Stimulated activated CD8-positive, alpha-beta memory T cell treated with anti-CD3 and anti-CD28 coated beads, Interleukin-4, amount 100 ng/mL, for 4 hours (primary cell): Measurements from ENCODE around the gene DPM2.

Experiments used
- DNase-seq, 2 donors: peaks; one replicate each; pipeline ENCODE4 v3.0.0-alpha.2; 2020; ENCODE audit warnings: low read depth in 2 of 2, low spot score in 1 of 2

Gene DPM2

DNA sequence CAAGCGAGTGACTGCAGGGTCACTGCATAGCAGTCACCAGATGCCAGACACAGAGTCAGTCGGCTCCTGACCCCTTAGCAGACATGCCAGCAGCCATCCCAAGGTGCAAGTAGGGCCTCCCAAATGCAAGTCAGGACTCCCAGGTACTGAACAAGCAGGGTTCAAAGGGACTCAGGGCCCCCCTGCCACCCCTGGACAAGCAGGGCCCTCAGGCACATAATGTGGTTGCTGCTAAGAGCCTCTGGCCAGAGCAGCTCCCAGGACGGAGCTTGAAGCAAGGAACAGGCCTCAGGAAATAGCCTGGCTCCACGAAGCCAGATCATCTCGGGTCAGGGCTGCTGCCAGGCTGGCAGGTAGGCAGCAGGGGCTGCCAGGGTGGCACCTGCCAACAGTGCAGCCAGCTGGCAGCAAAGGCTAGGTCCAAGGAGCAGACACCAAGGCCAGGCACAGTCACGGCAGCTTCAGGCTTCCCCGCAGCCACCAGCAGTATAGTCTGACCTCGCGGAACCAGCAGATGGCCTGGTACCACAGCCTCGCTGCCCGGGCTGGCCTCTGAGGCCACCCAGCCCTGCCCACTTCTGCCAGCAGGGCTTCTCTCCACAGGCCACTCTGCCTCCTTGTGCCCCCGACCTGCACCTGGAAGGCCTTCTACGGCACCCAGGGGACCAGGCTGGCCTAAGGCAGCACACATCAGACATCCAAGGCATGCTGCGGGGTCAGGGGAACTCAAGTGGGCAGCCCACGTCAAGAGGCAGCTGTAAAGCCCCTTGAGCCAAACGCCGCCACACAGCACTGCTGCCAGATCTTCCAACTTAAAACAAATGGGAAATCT, 35.7 kb upstream of the DPM2 start:
- no peak for DNase-seq

DNA sequence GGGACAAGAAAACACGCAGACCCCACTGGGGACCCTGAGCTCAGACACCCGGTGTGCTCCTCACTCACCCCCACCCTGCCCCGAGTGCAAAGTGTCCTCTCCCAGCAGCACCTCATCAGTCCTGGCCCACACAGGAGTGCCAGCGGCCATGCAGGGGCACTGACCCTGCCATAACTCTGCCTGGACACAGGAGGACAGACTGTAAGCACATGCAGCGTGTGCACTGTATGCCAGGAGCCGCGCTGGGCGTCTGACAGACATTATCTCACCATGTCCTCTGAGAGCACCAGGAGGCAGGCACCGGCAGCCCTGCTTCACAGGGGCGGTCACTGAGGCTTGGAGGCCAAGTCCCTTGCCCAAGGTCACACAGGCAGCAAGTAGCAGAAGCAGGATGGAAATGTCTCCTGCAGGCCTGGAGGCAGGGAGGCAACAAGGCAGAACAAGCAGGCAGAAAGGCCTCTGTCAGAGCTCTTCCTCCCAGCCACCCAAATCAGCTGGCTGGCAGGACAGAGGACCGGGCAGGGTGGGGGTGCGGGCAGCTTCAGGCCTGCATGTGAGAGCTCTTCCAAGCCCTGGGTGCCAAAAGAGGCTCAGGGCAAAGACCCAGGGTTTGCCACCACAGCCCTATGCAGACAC, 34.7 kb upstream of the DPM2 start:
- DNase-seq = no peak

DNA sequence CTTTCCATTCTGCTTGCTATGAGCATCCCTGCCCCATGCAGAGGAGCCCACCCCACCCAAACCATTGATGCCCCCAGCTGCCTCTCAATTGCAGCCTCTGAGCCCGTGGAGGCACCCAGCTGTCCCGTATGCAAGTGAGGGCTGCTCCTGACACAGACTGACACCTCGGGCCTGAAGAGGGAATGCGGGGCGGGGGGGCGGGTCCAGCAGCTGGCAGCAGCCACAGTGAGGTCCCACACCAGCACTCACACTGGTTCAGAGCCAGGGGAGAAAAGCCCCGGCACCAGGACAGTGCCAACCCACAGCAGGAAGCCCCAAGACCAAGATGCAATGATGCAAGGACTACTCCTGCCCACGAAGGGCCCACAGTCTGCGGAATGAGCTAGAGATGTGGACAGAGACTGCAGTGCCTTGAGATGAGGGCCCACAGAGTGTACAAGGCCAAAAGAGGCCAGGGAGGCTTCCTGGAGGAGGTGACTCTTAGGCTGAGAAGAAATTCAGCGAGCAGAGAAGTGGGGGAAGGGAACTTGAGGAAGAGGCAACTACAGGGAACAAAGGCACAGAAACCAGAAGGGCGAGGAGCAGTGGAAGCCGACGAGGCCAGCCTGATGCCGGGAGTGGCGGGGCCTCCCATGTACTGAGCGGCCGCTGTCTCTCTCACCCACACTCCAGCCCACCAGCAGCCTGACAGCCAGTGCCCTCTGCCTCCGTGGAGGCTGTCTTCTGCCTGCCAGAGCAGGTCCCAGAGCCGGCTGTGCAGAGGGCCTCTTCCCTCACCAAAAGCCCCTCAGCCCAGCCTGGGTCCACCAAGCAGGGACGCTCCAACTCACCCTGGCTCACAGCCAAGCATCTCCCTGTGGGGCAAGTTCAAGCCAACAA, 33.9 kb upstream of the DPM2 start:
- no peak for DNase-seq

DNA sequence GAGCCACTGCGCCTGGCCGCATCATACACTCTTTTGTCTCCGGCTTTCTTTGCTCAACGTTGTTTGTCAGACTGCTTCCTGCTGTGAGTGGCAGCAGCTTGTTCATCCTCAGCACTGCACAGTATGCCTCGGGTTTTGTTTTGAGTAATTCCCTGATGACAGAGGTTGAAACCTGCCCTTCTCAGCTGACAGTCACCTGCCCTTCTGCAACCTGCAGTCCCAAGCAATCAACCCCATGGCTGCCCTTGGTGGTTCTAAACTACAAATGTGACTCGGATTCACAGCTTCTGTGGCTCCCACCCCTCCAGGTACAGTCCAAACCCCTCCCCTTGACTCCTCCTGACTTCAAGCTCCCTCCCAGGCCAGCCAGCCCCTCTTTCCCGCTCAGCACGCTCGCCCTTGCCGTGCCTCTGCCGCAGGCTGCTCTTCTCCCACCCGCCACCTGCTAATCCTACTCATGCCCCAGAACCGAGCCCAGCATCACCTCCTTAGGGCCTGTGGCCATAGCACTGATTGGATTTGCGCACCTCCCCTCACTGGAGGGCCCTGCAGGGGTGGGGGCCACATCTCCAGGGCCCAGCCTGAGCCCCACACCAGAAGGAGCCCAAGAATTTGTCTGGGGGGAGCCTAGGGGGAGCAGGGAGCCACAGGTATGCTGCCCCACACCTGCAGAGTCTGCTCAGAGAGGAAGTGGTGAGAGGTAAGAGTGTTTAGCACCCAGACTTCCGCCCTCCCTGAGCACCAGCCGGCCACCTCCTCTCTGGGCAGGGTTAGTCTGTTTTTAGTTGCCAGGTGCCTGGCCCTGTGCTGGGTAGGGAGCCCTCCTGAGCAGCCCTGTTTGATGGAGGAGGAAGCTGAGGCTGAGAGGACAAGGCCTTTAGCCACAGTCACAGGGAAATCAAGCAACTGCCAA, 33.0 kb upstream of the DPM2 start:
- DNase-seq = no peak

DNA sequence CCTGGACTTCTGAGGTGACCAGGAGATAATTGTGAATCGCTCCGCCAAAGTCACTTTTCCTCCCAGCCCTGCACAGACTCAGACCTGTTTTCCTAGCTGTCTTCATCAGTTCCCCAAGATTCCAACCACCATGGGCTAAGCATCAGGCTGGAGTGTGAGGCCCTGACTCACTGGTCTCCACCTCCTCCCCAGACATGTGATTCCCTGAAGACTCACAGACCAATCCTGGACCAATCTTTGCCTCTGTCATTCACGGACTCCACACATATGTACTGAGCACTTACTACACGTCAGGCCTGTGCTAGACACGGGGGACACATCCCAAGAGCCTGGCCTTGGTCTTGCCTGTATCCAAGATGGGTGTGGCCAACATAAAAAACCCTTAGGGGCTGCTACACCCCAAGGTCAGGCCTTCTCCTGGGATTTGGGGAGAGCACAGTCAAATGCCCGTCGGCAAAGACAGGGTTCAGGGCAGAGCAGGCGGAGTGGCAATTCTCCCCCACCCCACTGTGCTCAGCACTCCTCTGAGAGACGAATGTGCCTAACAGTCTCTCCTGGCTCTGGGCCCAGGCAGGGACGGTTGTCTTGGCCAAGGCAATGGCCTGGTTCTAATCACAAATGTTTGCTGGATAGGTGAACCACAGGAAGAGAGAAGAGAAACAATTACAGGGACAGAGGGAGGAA, 31.2 kb upstream of the DPM2 start:
- no peak for DNase-seq

GRCh38 chr9:127968042-127968441, 30.4 kb upstream of the DPM2 start:
- DNase-seq = no peak

DNA sequence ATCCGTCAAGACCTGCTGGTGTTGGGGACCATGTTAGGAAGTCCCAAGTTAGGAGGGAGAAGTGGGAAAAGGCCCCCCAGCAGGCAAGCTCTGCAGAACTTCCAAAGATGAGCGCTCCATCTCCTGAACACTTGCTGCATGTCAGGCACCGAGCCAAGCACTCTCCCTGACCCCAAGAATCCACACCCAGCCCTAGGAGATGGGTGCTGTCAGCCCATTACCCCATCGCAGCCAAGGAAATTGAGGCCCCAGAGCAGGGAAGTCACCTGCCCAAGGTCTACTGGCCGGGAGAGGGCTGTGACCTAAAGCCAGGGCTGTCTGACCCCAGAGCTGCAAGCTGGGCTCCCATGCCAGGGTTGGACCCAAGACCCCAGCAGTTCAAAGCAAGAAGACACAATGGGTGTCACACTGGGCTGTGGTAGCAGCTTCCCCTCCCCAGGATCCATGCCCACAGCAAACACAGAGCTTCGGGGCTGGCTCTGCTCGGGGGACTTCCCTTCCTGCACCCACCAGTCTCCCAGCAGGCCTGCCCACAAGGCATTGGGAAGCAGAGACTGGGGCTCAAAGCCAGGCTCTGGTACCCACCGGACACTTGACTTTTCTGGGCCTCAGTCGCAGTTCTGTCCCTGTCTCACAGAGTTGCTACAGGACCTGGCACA, 29.6 kb upstream of the DPM2 start:
- no peak for DNase-seq

DNA sequence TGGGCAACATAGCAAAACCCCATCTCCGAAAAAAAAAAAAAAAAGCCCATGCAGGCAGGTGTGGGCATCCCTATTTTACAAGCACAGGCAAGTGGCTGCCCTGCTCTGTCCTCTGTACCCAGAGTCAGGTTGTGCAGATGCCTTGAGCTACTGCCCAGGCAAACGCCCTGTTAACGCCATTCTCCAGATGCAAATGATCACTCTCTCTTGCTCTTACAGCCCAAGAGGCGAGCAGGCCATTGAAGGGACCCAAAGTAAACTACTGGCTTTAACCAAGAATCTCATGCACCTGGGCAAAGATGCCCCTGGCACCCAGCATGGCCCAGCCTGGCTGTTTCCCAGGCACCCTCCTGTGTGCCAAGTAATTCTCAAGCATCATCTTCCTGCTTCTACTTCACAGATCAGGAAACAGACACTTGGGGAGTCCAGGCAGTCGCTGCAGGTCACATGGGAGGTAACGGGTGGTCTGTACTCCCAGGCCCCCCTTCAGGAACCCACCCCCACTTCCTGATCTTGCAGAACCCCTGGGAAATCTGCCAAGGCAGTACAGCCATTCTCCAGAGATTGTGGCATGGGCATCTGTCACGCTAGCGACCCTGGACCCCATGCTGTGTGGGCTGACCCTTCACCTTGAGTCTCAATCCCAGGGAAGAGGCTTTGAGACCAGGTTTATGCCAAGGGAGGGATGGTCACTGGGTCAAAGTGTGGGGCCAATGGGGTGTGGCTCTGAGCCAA, 28.9 kb upstream of the DPM2 start:
- DNase-seq = no peak

- no peak for DNase-seq
These were observed 28.3 kb upstream of the DPM2 start for GRCh38 chr9:127965953-127966352.

DNA sequence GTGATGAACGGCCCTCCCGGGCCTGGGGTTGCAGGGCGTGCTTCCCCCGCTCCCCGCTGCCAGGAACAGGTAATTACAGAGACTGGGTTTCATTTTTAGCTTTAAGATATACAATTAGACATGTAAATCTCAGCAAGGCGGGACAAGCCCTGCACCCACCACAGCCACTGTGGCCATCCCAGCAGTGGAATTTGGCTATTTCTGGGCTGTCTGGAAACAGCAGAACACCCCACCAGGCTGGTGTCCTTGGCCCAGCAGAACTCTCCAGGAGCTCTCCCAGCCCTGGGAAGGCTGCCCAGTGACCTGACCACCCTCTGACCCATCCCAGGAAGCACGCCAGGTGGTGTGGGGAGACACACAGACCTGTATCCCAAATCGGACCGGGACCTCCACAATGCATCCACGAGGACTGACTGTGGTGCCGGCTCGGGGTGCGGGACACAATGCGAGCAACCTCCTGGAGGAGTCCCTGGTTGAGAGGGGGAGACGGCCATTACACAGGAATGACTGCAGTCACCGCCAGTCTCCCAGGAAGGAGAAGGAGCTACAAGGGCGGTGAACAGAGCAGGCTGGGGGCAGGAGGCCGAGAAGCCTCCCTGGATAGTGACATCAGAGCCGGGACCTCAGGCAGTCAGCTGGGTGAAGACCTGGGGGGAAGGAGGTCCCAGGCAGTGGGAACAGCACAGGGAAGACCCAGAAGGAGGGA, 25.9 kb upstream of the DPM2 start:
- DNase-seq = no peak

DNA sequence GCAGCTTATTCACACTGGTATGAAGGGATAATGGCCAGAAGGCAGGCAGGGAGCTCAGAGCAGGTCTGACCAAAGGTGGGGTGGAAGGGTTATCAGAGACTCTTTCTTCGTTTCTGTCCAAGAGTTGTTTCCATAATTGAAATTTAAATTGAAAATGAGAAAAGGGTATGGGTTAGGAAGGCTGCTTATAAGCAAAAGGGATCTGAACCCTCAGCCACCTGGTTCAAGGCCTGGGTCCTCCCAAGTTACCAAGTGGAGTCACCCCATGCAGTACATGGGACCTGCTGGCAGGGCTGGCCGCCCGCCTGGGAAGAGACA, 25.3 kb upstream of the DPM2 start:
- no peak for DNase-seq

DNA sequence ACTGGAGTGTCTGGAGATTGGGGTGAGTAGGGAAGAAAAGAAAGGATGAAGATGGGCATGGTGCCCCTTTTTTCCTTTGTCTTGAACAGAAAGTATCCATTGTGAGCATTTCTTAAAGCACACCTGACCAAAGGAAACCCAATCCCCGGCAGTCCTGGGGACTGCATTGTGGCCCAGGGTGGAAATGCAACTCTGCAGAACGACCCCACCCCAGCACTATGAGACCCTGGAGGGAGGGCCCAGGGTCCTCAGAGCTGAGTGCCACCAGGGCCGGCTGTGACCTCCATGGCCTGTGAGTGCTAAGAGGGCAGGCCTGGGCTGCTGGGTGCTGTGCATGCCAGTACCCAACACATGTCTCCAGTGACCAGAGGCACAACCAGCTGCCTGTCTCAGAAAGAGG, 24.6 kb upstream of the DPM2 start:
- DNase-seq = no peak

DNA sequence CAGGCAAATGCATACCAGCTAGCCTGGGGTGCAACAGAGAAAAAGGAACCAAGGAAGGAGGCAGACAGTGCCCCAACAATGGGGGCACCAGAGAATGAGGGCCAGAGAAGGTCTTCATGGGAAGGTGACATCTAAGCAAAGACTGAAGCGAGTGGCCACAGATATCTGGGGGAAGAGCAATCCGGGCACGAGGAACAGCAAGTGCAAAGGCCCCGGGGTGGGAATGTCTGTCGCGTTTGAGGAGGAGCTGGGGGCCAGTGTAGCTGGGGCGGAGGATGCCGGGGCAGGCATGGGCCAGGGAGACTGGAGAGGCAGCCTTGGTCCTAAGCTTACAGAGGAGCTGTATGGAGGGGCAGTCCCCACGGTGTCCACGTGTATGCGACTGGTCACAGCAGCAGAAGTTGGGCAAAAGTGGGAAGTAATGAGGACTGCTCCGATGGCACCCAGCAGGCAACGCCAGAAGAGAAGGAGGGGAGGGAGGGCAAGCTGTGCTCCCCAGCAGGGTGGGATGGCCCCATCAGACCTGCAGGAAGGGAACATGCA, 24.0 kb upstream of the DPM2 start:
- no peak for DNase-seq

- DNase-seq = no peak
These were observed 23.5 kb upstream of the DPM2 start for GRCh38 chr9:127961155-127961490.

DNA sequence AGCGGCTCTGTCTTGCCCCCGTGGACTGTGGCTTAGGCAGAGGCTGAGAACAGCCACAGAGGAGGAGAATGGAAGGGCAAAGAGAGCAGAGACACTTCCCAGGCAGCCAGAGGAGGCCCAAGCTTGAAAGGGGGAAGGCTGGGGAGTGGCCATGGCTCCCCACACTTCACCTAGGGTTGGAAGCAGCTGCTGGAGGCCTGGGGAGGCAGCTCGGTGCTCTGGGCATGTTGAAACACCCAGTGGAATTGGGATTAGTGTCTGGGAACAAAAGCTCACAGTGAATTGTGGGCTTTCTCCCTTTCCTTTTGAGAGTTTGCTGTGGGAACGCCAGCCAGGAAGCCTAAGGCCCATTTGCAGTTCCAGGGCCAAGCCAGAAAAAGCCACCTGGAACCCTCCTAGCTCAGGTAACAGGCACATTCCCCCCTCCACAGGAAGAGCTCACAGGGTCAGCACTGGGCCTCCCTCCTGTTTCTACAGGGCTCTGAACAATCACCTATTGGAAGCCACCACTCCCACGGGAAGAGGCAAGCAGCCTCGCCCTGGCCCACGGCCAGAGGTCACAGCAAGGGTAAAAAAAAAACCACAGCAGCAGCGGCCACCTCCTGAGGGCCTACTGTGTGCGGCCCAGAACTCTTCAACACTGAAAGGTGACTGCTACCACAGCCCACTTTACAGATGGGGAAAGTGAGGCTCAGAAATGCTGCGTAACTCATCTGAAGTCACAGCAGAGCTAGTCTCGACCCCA, 22.9 kb upstream of the DPM2 start:
- no peak for DNase-seq

- no peak for DNase-seq
These were observed 22.3 kb upstream of the DPM2 start for GRCh38 chr9:127959841-127960409.

DNA sequence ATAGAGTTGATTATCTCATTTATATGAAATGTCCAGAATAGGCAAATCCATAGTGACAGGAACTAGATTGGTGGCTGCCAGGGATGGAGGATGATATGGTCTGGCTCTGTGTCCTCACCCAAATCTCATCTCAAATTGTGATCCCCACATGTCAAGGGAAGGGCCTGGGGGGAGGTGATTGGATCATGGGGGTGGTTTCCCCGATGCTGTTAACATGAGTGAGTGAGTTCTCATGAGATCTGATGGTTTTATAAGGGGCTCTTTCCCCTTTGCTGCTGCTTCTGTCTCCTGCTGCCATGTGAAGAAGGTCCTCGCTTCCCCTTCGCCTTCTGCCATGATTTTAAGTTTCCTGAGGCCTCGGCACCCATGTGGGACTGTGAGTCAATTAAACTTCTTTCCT, 21.7 kb upstream of the DPM2 start:
- no peak for DNase-seq
